ENCODE data around the gene PNPLA5.
"Not testable (repeated sequence)": the region's sequence is repeated elsewhere in the genome, so short reads cannot be mapped to it uniquely, and the experiment has no call there.

PNPLA5 gene

GRCh38 chr22:43919106-43919973 lies 27.5 kb upstream of the PNPLA5 start:
- POLR2A ChIA-PET, result no interaction called here
- Histone ChIP-seq H3K4me3 (ENCODE audit: control insufficient read depth in 1 of 7, extremely low read depth in 1 of 7, insufficient read depth in 4 of 7, low read depth in 2 of 7, low read length in 6 of 7) (no peak overlapping the region), H3K27me3 (replicated peaks in 2 of 5; ENCODE audit: control insufficient read depth in 4 of 5, insufficient read depth in 5 of 5, low read length in 4 of 5) (peaks cover 0 to 22% (median 6%) of the 10 kb centered on the region in 5 experiments), H3K4me1 (ENCODE audit: control extremely low read depth in 1 of 4, control insufficient read depth in 4 of 4, insufficient read depth in 4 of 4, low read length in 3 of 4) (peaks cover 0 to 14% (median 12%) of the 10 kb centered on the region in 4 experiments), H3K36me3 (ENCODE audit: control insufficient read depth in 4 of 4, insufficient read depth in 4 of 4, low read length in 3 of 4) (no peaks in the 10 kb centered on the region), H3K27ac (ENCODE audit: insufficient read depth in 1 of 2, low read depth in 1 of 2, low read length in 2 of 2, poor library complexity in 1 of 2, severe bottlenecking in 2 of 2) (no peak overlapping the region), H3K9me3 (ENCODE audit: control extremely low read depth in 1 of 5, control insufficient read depth in 4 of 5, insufficient read depth in 2 of 5, low read depth in 1 of 5, low read length in 4 of 5) (no peaks in the 10 kb centered on the region)
- 87% methylated on average over 13 of the region's 16 CpGs for WGBS (ENCODE audit: insufficient coverage)
- CTCF ChIA-PET, result no interaction called here
- DNase-seq, result no peak

GRCh38 chr22:43917521-43917920 lies 25.7 kb upstream of the PNPLA5 start:
- DNase-seq, result no peak
- CTCF ChIA-PET, result no interaction called here
- Histone ChIP-seq H3K4me3 (ENCODE audit: control insufficient read depth in 1 of 7, extremely low read depth in 1 of 7, insufficient read depth in 4 of 7, low read depth in 2 of 7, low read length in 6 of 7) (no peak overlapping the region), H3K27ac (ENCODE audit: insufficient read depth in 1 of 2, low read depth in 1 of 2, low read length in 2 of 2, poor library complexity in 1 of 2, severe bottlenecking in 2 of 2) (no peak overlapping the region), H3K36me3 (ENCODE audit: control insufficient read depth in 4 of 4, insufficient read depth in 4 of 4, low read length in 3 of 4) (no peaks in the 10 kb centered on the region), H3K9me3 (ENCODE audit: control extremely low read depth in 1 of 5, control insufficient read depth in 4 of 5, insufficient read depth in 2 of 5, low read depth in 1 of 5, low read length in 4 of 5) (no peaks in the 10 kb centered on the region), H3K27me3 (replicated peaks in 2 of 5; ENCODE audit: control insufficient read depth in 4 of 5, insufficient read depth in 5 of 5, low read length in 4 of 5) (peaks cover 0 to 14% (median 6%) of the 10 kb centered on the region in 5 experiments), H3K4me1 (ENCODE audit: control extremely low read depth in 1 of 4, control insufficient read depth in 4 of 4, insufficient read depth in 4 of 4, low read length in 3 of 4) (peaks cover 0 to 1% (median 0%) of the 10 kb centered on the region in 4 experiments)
- POLR2A ChIA-PET, result no interaction called here
- 64% methylated on average over 6 of the region's 6 CpGs for WGBS (ENCODE audit: insufficient coverage)

GRCh38 chr22:43911351-43911750 lies 19.5 kb upstream of the PNPLA5 start:
- Histone ChIP-seq H3K9me3 (ENCODE audit: control extremely low read depth in 1 of 5, control insufficient read depth in 4 of 5, insufficient read depth in 2 of 5, low read depth in 1 of 5, low read length in 4 of 5) (no peaks in the 10 kb centered on the region), H3K36me3 (ENCODE audit: control insufficient read depth in 4 of 4, insufficient read depth in 4 of 4, low read length in 3 of 4) (no peaks in the 10 kb centered on the region), H3K4me3 (ENCODE audit: control insufficient read depth in 1 of 7, extremely low read depth in 1 of 7, insufficient read depth in 4 of 7, low read depth in 2 of 7, low read length in 6 of 7) (no peak overlapping the region), H3K27me3 (replicated peaks in 2 of 5; ENCODE audit: control insufficient read depth in 4 of 5, insufficient read depth in 5 of 5, low read length in 4 of 5) (peaks cover 0 to 36% (median 7%) of the 10 kb centered on the region in 5 experiments), H3K4me1 (ENCODE audit: control extremely low read depth in 1 of 4, control insufficient read depth in 4 of 4, insufficient read depth in 4 of 4, low read length in 3 of 4) (no peaks in the 10 kb centered on the region), H3K27ac (ENCODE audit: insufficient read depth in 1 of 2, low read depth in 1 of 2, low read length in 2 of 2, poor library complexity in 1 of 2, severe bottlenecking in 2 of 2) (no peak overlapping the region)
- no peak for DNase-seq
- POLR2A ChIA-PET, result no interaction called here
- 25% methylated on average over 4 of the region's 4 CpGs for WGBS (ENCODE audit: insufficient coverage)
- CTCF ChIA-PET, result no interaction called here

GRCh38 chr22:43910178-43910695 lies 18.4 kb upstream of the PNPLA5 start:
- no peaks in the 10 kb centered on the region for H3K36me3 ChIP-seq (ENCODE audit: control insufficient read depth in 4 of 4, insufficient read depth in 4 of 4, low read length in 3 of 4)
- no peak overlapping the region for H3K27ac ChIP-seq (ENCODE audit: insufficient read depth in 1 of 2, low read depth in 1 of 2, low read length in 2 of 2, poor library complexity in 1 of 2, severe bottlenecking in 2 of 2)
- ChIA-PET POLR2A (no interaction called here), CTCF (no interaction called here)
- DNase-seq, result no peak
- WGBS (ENCODE audit: insufficient coverage), result 78% methylated on average over 4 of the region's 6 CpGs
- H3K4me1 ChIP-seq (ENCODE audit: control extremely low read depth in 1 of 4, control insufficient read depth in 4 of 4, insufficient read depth in 4 of 4, low read length in 3 of 4), result no peaks in the 10 kb centered on the region
- peaks cover 0 to 38% (median 7%) of the 10 kb centered on the region in 5 experiments for H3K27me3 ChIP-seq (replicated peaks in 2 of 5; ENCODE audit: control insufficient read depth in 4 of 5, insufficient read depth in 5 of 5, low read length in 4 of 5)
- H3K9me3 ChIP-seq (ENCODE audit: control extremely low read depth in 1 of 5, control insufficient read depth in 4 of 5, insufficient read depth in 2 of 5, low read depth in 1 of 5, low read length in 4 of 5), result no peaks in the 10 kb centered on the region
- no peak overlapping the region for H3K4me3 ChIP-seq (ENCODE audit: control insufficient read depth in 1 of 7, extremely low read depth in 1 of 7, insufficient read depth in 4 of 7, low read depth in 2 of 7, low read length in 6 of 7)

GRCh38 chr22:43909708-43910107 lies 17.9 kb upstream of the PNPLA5 start:
- ChIA-PET CTCF (no interaction called here), POLR2A (no interaction called here)
- DNase-seq, result no peak
- Histone ChIP-seq H3K27me3 (replicated peaks in 2 of 5; ENCODE audit: control insufficient read depth in 4 of 5, insufficient read depth in 5 of 5, low read length in 4 of 5) (peaks cover 0 to 38% (median 6%) of the 10 kb centered on the region in 5 experiments), H3K9me3 (ENCODE audit: control extremely low read depth in 1 of 5, control insufficient read depth in 4 of 5, insufficient read depth in 2 of 5, low read depth in 1 of 5, low read length in 4 of 5) (no peaks in the 10 kb centered on the region), H3K4me1 (ENCODE audit: control extremely low read depth in 1 of 4, control insufficient read depth in 4 of 4, insufficient read depth in 4 of 4, low read length in 3 of 4) (no peaks in the 10 kb centered on the region), H3K27ac (ENCODE audit: insufficient read depth in 1 of 2, low read depth in 1 of 2, low read length in 2 of 2, poor library complexity in 1 of 2, severe bottlenecking in 2 of 2) (no peak overlapping the region), H3K36me3 (ENCODE audit: control insufficient read depth in 4 of 4, insufficient read depth in 4 of 4, low read length in 3 of 4) (no peaks in the 10 kb centered on the region), H3K4me3 (ENCODE audit: control insufficient read depth in 1 of 7, extremely low read depth in 1 of 7, insufficient read depth in 4 of 7, low read depth in 2 of 7, low read length in 6 of 7) (no peak overlapping the region)
- whole genome bisulfite sequencing (ENCODE audit: insufficient coverage), result 91% methylated on average over 1 of the region's 1 CpG

GRCh38 chr22:43905681-43906080 lies 13.9 kb upstream of the PNPLA5 start:
- Histone ChIP-seq H3K27ac (ENCODE audit: insufficient read depth in 1 of 2, low read depth in 1 of 2, low read length in 2 of 2, poor library complexity in 1 of 2, severe bottlenecking in 2 of 2) (no peak overlapping the region), H3K4me1 (ENCODE audit: control extremely low read depth in 1 of 4, control insufficient read depth in 4 of 4, insufficient read depth in 4 of 4, low read length in 3 of 4) (no peaks in the 10 kb centered on the region), H3K4me3 (ENCODE audit: control insufficient read depth in 1 of 7, extremely low read depth in 1 of 7, insufficient read depth in 4 of 7, low read depth in 2 of 7, low read length in 6 of 7) (no peak overlapping the region), H3K9me3 (ENCODE audit: control extremely low read depth in 1 of 5, control insufficient read depth in 4 of 5, insufficient read depth in 2 of 5, low read depth in 1 of 5, low read length in 4 of 5) (no peaks in the 10 kb centered on the region), H3K27me3 (replicated peaks in 2 of 5; ENCODE audit: control insufficient read depth in 4 of 5, insufficient read depth in 5 of 5, low read length in 4 of 5) (peaks cover 0 to 27% (median 2%) of the 10 kb centered on the region in 5 experiments), H3K36me3 (ENCODE audit: control insufficient read depth in 4 of 4, insufficient read depth in 4 of 4, low read length in 3 of 4) (no peaks in the 10 kb centered on the region)
- ChIA-PET CTCF (interaction anchor here (1.1 to 1.9 kb wide), 2 partner anchors 23 to 46 kb away, joined by 3 to 5 read pairs; no protein-coding TSS in a partner anchor), POLR2A (interaction anchor here (0.6 kb wide), 1 partner anchor 865 kb away, joined by 5 read pairs; no protein-coding TSS in a partner anchor)
- WGBS (ENCODE audit: insufficient coverage), result 73% methylated on average over 5 of the region's 7 CpGs
- no peak for DNase-seq

- peaks cover 0 to 17% (median 2%) of the 10 kb centered on the region in 5 experiments for H3K27me3 ChIP-seq (replicated peaks in 2 of 5; ENCODE audit: control insufficient read depth in 4 of 5, insufficient read depth in 5 of 5, low read length in 4 of 5)
- H3K4me1 ChIP-seq (ENCODE audit: control extremely low read depth in 1 of 4, control insufficient read depth in 4 of 4, insufficient read depth in 4 of 4, low read length in 3 of 4); H3K36me3 ChIP-seq (ENCODE audit: control insufficient read depth in 4 of 4, insufficient read depth in 4 of 4, low read length in 3 of 4); DNase-seq; POLR2A ChIA-PET; H3K9me3 ChIP-seq (ENCODE audit: control extremely low read depth in 1 of 5, control insufficient read depth in 4 of 5, insufficient read depth in 2 of 5, low read depth in 1 of 5, low read length in 4 of 5); H3K27ac ChIP-seq (ENCODE audit: insufficient read depth in 1 of 2, low read depth in 1 of 2, low read length in 2 of 2, poor library complexity in 1 of 2, severe bottlenecking in 2 of 2); H3K4me3 ChIP-seq (ENCODE audit: control insufficient read depth in 1 of 7, extremely low read depth in 1 of 7, insufficient read depth in 4 of 7, low read depth in 2 of 7, low read length in 6 of 7): not testable (repeated sequence)
- CTCF ChIA-PET, result interaction anchor here (1.0 kb wide), 1 partner anchor 14 kb away, joined by 3 read pairs; no protein-coding TSS in a partner anchor
- no CpG with 5 or more reads among the region's 12 CpGs for WGBS (ENCODE audit: insufficient coverage)
Measured at GRCh38 chr22:43904412-43904811, 12.6 kb upstream of the PNPLA5 start.
